Right kidney (tissue), 1 donor: Measurements from ENCODE around the gene SAMD4B.

ENCODE experiments used
- DNase-seq: peaks from one replicate; pipeline ENCODE4 v3.0.0-alpha.2; 2016

SAMD4B gene

DNA sequence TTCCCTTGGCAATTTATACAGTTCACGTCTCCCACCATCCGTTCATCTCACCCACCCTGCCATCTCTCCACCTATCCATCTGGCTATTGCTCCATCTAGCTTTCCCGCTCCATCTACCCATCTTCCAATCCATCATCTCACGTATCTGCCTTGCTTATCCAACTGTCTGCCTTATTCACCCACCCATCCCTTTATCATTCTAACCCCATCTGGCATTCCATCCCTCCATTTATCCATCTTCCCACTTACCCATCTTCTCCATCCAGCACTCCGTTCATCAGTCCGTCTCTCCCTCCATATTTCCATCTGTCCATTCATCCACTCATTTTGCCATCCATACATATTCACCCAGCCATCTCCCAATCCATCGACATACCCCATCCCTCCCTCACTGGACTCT is 83.5 kb downstream of the SAMD4B start:
- DNase-seq = no peak

- no peak for DNase-seq
These were observed 83.9 kb downstream of the SAMD4B start for GRCh38 chr19:39426170-39426569.

GRCh38 chr19:39427707-39428106 is 85.5 kb downstream of the SAMD4B start:
- DNase-seq = no peak

GRCh38 chr19:39428283-39429112 is 86.3 kb downstream of the SAMD4B start:
- DNase-seq = peak; percentile 82

DNA sequence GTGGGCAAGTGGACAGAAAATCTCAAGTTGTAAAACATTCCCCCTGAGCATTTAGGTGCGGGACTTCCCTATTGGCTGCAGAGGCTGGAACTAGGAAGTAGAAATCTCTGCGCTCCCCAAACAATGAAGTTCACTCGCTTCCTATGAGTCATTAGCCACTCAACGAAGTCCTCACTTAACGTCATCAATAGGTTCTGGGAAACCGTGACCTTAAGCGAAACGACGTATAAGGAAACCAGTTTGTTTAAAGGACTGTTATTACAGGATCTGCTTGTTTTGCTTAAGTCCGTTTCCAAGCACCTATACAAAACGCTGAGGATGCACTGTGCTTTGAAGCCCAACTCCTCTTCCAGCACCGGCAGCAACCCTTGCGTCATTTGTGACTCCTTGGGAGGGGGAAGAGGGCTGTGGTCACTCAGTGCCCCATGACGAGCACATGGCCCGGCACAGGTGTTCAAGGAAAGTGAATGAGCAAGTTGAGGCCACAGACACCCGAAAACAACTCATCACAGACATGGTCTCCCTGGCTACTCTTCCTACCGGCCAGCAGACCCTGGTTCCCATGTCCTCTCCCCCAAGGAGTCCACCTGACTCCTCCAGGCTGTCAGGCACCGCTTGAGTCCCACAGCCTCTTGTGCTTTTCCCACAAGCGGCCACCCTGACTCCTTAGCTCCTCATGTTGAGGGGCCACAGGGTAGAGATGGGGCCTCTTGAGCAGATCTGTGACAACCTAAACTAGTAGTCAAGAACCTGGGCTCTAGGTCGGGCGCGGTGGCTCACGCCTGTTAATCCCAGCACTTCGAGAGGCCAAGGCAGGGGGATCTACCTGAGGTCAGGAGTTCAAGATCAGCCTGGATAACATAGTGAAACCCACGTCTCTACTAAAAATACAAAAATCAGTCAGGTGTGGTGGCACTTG is 88.7 kb downstream of the SAMD4B start:
- DNase-seq = no peak

GRCh38 chr19:39432677-39433025 is 90.4 kb downstream of the SAMD4B start:
- DNase-seq = no peak

GRCh38 chr19:39433480-39434079 is 91.4 kb downstream of the SAMD4B start:
- no peak for DNase-seq

- DNase-seq = no peak
These were observed 92.2 kb downstream of the SAMD4B start for GRCh38 chr19:39434123-39435076.
